Stimulated activated CD8-positive, alpha-beta memory T cell treated with anti-CD3 and anti-CD28 coated beads, Interleukin-15, amount 100 ng/mL, for 24 hours (primary cell): ENCODE data around the gene NDUFAF8.

Experiments used
- DNase-seq: peaks from one replicate; pipeline ENCODE4 v3.0.0-alpha.2; 2020; ENCODE audit warnings: low read depth

Gene NDUFAF8

GRCh38 chr17:81238815-81239713, at the start of gene NDUFAF8, which contains the start of gene TEPSIN:
NDUFAF8 (plus strand) TSS chr17:81239318; CDS start chr17:81239364, 46 bp downstream.
TEPSIN (minus strand) TSS chr17:81239055; CDS start chr17:81239033, 22 bp downstream.
- peak; percentile 79 for DNase-seq

- DNase-seq: no peak
Measured at GRCh38 chr17:81189670-81190530, 49.2 kb upstream of the NDUFAF8 start.

GRCh38 chr17:81190591-81190990, 48.5 kb upstream of the NDUFAF8 start:
- DNase-seq: no peak

- no peak for DNase-seq
Measured at GRCh38 chr17:81191116-81191515, 48.0 kb upstream of the NDUFAF8 start.

- no peak for DNase-seq
Measured at GRCh38 chr17:81191646-81192045, 47.5 kb upstream of the NDUFAF8 start.

- no peak for DNase-seq
Measured at GRCh38 chr17:81192386-81193050, 46.6 kb upstream of the NDUFAF8 start.

- DNase-seq: no peak
Measured at GRCh38 chr17:81193051-81193410, 46.1 kb upstream of the NDUFAF8 start.

GRCh38 chr17:81193470-81194224, 45.5 kb upstream of the NDUFAF8 start:
- no peak for DNase-seq

- DNase-seq: no peak
Measured at GRCh38 chr17:81194225-81194760, 44.8 kb upstream of the NDUFAF8 start.

GRCh38 chr17:81194941-81195901, 43.9 kb upstream of the NDUFAF8 start:
- no peak for DNase-seq

GRCh38 chr17:81195941-81196495, 43.1 kb upstream of the NDUFAF8 start:
- no peak for DNase-seq

- no peak for DNase-seq
Measured at GRCh38 chr17:81196505-81197408, 42.4 kb upstream of the NDUFAF8 start.

- no peak for DNase-seq
Measured at GRCh38 chr17:81197409-81197795, 41.7 kb upstream of the NDUFAF8 start.

GRCh38 chr17:81197831-81198490, 41.2 kb upstream of the NDUFAF8 start:
- DNase-seq: no peak

- no peak for DNase-seq
Measured at GRCh38 chr17:81198826-81199481, 40.2 kb upstream of the NDUFAF8 start.

- DNase-seq: no peak
Measured at GRCh38 chr17:81199482-81199830, 39.7 kb upstream of the NDUFAF8 start.

GRCh38 chr17:81200201-81200600, 38.9 kb upstream of the NDUFAF8 start:
- DNase-seq: no peak
